Cerebellar nuclear complex (tissue), 1 donor: ENCODE measurements around the gene P2RY12.

Experiments used
- DNase-seq, 2 experiments: peaks; one replicate each; lab custom pipeline; 2025; lab: John Stamatoyannopoulos, UW

The P2RY12 gene

GRCh38 chr3:151307131-151307530 is 77.4 kb downstream of the P2RY12 start:
- DNase-seq: no peak

- no peak for DNase-seq
Observed at GRCh38 chr3:151306168-151306810, 78.3 kb downstream of the P2RY12 start.

GRCh38 chr3:151305775-151306151 is 78.8 kb downstream of the P2RY12 start:
- no peak for DNase-seq

- DNase-seq: no peak
Observed at GRCh38 chr3:151305060-151305774, 79.3 kb downstream of the P2RY12 start.

GRCh38 chr3:151303751-151304150 is 80.8 kb downstream of the P2RY12 start:
- no peak for DNase-seq

- no peak for DNase-seq
Observed at GRCh38 chr3:151301787-151302186, 82.8 kb downstream of the P2RY12 start.

GRCh38 chr3:151300539-151300938 is 84.0 kb downstream of the P2RY12 start:
- DNase-seq: no peak

GRCh38 chr3:151299006-151299405 is 85.5 kb downstream of the P2RY12 start:
- no peak for DNase-seq

GRCh38 chr3:151297429-151297828 is 87.1 kb downstream of the P2RY12 start:
- DNase-seq: no peak

- no peak for DNase-seq
Observed at GRCh38 chr3:151296226-151296625, 88.3 kb downstream of the P2RY12 start.

- no peak for DNase-seq
Observed at GRCh38 chr3:151293127-151293526, 91.4 kb downstream of the P2RY12 start.

GRCh38 chr3:151290673-151291072 is 93.9 kb downstream of the P2RY12 start:
- DNase-seq: no peak

GRCh38 chr3:151289445-151289844 is 95.1 kb downstream of the P2RY12 start:
- DNase-seq: no peak
